HG02678 (cell line): ENCODE measurements around the gene NOP9.
"Not testable (repeated sequence)": the region's sequence is repeated elsewhere in the genome, so short reads cannot be mapped to it uniquely, and the experiment has no call there.

Source experiments
- ATAC-seq: cut with Tn5 transposase; IDR thresholded peaks from one replicate; pipeline ENCODE4 v1.9.1; 2021; ENCODE audit warnings: mild to moderate bottlenecking, moderate library complexity; ENCODE audit not compliant: unreplicated experiment

Gene NOP9

GRCh38 chr14:24343795-24344660, 44.4 kb downstream of the NOP9 start:
- ATAC-seq: no peak

GRCh38 chr14:24347134-24347533, 47.5 kb downstream of the NOP9 start:
- no peak for ATAC-seq

- no peak for ATAC-seq
Observed at GRCh38 chr14:24348186-24348585, 48.5 kb downstream of the NOP9 start.

GRCh38 chr14:24349742-24350141, 50.1 kb downstream of the NOP9 start:
- no peak for ATAC-seq

GRCh38 chr14:24351517-24351916, 51.9 kb downstream of the NOP9 start:
- ATAC-seq: no peak

GRCh38 chr14:24353559-24354481, 54.2 kb downstream of the NOP9 start:
- ATAC-seq: no peak

- ATAC-seq: not testable (repeated sequence)
Observed at GRCh38 chr14:24354482-24354825, 54.8 kb downstream of the NOP9 start.

GRCh38 chr14:24355009-24355408, 55.4 kb downstream of the NOP9 start:
- no peak for ATAC-seq

GRCh38 chr14:24356208-24356607, 56.6 kb downstream of the NOP9 start:
- ATAC-seq: no peak
